ENCODE results near the gene MAP3K7.

Gene MAP3K7

DNA sequence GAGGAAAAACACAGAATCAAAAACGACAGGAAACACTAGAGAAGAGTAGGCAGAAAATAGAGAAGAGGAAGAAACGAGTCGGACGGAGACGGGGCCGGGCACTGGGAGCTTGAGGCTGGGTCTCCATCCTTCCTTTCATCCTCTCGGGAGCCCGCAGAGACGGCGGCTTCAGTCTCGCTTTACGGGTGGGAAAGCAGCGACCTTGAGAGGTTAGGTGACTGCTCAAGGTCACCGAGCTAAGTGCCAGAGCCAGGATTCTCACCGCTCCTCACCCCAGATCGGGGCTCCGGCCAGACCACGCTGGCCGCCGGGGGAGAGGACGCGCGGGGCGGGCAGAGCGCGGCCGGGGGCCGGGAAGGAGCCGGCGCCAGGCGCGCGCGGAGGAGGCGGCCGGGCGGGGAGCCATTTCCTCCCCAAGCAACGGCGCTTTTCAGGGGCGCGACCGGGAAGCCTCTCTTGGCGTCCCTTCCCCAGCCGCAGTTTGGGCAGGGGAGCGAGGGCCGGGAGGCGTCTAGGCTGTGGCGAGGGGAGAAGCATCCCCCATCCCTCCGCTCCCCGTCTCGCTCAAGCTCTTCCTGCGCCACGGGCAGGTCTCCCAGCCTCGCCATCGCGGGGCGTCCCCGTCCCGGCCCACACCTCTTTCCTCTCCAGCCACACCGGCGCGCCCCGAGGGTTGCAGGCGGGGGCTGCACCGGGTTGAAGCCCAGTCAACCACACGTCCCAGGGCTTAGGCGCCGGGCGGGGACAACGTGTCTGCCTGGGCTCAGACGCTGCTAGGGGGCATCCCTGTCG, 24.1 kb upstream of the MAP3K7 start:
- no peak for DNase-seq (ENCODE audit: low read depth)
- H3K4me3 ChIP-seq (ENCODE audit: low read length) = peak overlapping the region; percentile 65
- TF ChIP-seq, protein P1, sequence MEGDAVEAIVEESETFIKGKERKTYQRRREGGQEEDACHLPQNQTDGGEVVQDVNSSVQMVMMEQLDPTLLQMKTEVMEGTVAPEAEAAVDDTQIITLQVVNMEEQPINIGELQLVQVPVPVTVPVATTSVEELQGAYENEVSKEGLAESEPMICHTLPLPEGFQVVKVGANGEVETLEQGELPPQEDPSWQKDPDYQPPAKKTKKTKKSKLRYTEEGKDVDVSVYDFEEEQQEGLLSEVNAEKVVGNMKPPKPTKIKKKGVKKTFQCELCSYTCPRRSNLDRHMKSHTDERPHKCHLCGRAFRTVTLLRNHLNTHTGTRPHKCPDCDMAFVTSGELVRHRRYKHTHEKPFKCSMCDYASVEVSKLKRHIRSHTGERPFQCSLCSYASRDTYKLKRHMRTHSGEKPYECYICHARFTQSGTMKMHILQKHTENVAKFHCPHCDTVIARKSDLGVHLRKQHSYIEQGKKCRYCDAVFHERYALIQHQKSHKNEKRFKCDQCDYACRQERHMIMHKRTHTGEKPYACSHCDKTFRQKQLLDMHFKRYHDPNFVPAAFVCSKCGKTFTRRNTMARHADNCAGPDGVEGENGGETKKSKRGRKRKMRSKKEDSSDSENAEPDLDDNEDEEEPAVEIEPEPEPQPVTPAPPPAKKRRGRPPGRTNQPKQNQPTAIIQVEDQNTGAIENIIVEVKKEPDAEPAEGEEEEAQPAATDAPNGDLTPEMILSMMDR (conservative IDR thresholded peaks at IDR 0.05; ENCODE audit: low read depth, low read length) = no peak

DNA sequence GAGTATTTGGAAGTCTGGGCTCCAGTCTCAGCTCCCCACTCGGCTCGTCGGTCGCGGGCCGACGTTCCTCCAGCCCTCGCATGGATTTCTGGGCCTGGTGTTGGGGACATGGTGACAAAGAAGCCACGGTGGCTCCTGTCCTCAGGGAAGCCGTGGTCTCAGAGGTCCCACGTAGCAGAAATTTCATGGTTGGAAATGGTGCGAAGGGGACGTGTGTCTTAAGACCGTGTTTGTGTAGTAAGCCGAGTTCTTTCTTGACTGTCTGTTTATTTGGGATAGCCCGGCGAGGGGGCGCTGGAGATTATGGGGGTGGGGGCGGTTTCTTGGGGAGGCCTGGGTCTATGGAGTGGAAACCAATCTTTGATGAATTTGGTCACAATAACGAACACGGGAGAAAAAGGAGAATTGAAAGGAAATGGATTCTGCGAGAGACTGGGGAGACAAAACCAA, 23.5 kb upstream of the MAP3K7 start:
- DNase-seq (ENCODE audit: low read depth) = no peak
- peak overlapping the region; percentile 65 for H3K4me3 ChIP-seq (ENCODE audit: low read length)
- TF ChIP-seq, protein P1 (conservative IDR thresholded peaks at IDR 0.05; ENCODE audit: low read depth, low read length) = no peak

DNA sequence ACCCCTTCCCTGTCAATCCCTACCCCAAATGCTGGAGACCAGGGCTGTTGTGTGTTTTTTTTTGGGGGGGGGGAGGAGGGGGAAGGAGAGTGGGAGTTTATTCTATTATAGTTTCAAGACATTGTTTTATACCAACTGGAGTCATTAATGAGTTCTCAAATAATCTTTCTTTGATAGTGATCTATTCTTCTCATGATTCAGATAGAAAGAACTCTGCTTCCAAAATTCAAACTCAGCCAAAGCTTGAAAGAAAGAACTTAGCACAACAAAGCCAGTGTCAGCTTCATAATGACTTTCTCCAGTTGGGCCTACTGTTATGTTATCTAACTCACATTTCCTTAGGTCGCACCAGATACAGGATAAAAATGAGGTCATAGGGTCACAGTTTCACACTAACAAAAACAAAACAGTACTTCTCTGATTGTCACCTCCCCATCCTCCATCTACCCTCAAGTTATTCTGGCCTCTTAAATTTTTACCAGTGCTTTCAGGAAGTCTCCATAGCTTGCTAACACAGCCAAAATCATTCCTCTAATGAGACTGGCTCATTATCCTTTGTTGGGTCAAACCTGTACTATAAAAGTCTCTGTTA, 19.0 kb upstream of the MAP3K7 start:
- no peak overlapping the region for H3K4me3 ChIP-seq (ENCODE audit: low read length)
- DNase-seq (ENCODE audit: low read depth) = no peak
- TF ChIP-seq, protein P1 (conservative IDR thresholded peaks at IDR 0.05; ENCODE audit: low read depth, low read length) = no peak

DNA sequence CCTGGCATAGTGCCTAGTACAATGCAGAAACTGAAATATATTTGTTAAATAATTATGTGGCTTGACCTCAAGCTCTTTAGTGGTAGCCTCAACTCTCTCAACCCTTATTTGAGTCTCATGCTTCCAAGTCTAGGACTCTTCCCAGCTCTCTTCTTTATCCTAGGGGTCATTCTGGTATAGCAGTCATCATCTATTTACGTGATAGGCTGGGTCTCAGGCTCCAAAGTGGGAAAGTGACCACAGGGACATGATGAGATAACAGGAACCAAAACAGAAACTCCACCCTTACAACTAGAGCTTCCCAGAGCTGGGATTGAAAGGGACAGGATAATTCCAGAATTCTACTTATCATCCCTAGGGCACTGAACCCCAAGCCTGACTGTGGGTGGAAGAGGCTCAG, 17.7 kb upstream of the MAP3K7 start:
- TF ChIP-seq, protein P1 (conservative IDR thresholded peaks at IDR 0.05; ENCODE audit: low read depth, low read length) = no peak
- DNase-seq (ENCODE audit: low read depth) = no peak
- no peak overlapping the region for H3K4me3 ChIP-seq (ENCODE audit: low read length)

DNA sequence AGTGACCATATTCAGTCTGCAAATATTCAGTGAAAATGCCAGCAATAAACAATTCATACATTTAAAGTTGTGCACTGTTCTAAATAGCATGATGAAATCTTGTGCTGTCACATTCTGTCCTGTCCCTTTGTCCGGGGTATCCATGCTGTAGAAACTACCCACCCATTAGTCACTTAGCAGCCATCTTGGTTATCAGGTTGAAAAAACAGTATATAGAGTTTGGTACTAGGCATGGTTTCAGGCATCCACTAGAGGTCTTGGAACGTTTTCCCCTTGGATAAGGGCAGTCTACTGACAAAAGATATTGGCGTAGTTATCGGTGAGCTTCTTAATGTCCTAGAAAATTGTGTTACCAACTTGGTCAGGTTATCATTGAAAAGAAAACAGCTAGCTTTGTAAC, 12.3 kb upstream of the MAP3K7 start:
- DNase-seq (ENCODE audit: low read depth) = no peak
- no peak overlapping the region for H3K4me3 ChIP-seq (ENCODE audit: low read length)
- TF ChIP-seq, protein P1 (conservative IDR thresholded peaks at IDR 0.05; ENCODE audit: low read depth, low read length) = no peak

DNA sequence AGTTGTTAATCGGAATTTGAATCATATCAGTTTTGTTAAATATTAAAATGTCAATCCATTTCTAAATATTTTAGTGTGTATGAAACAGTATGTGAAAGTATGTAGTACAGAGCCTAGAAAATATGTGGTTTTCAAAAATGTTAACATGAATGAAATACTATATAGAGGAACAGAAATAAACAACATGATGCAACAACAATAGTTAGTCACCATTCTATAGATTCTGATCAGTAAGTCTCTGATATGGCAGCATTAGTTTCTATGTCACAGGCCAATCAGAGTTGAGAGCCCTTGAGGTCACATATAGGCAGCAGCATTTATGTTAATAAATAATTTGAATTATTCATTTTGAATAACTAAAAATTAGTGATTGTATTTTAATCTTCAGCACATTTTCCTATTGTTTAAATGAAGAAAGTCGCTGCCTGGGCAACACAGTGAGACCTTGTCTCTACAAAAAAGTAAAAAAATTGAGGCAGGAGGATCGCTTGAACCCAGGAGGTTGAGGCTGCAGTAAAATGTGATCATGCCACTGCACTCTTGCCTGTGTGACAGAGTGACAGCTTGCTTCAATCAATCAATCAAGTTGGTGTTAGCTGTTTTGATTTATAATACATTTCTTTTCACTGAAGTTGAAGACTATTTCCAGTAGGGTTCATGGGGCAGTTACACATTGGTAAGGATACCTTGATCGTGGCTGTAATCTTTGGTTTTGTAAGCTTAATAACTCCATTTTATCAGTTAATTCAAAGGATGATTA, 11.5 kb upstream of the MAP3K7 start:
- TF ChIP-seq, protein P1 (conservative IDR thresholded peaks at IDR 0.05; ENCODE audit: low read depth, low read length) = no peak
- H3K4me3 ChIP-seq (ENCODE audit: low read length) = no peak overlapping the region
- no peak for DNase-seq (ENCODE audit: low read depth)
